ENCODE data around the gene RPAP3.

- TF ChIP-seq CTCF (IDR thresholded peaks at IDR 0.05) (no peak), POLR2A (IDR thresholded peaks at IDR 0.05) (no peak)
These were observed 24.5 kb upstream of the RPAP3 start for GRCh38 chr12:47730341-47730744.
